Activated naive CD8-positive, alpha-beta T cell treated with anti-CD3 and anti-CD28 coated beads, Interleukin-2, amount 50 U/mL, for 16 hours (primary cell): ENCODE data around the gene LRRC4C.
"Not testable (repeated sequence)": the region's sequence is repeated elsewhere in the genome, so short reads cannot be mapped to it uniquely, and the experiment has no call there.

ENCODE experiments used
- DNase-seq: peaks from one replicate; pipeline ENCODE4 v3.0.0-alpha.2; 2020; ENCODE audit warnings: low read depth, low spot score

The LRRC4C gene

DNA sequence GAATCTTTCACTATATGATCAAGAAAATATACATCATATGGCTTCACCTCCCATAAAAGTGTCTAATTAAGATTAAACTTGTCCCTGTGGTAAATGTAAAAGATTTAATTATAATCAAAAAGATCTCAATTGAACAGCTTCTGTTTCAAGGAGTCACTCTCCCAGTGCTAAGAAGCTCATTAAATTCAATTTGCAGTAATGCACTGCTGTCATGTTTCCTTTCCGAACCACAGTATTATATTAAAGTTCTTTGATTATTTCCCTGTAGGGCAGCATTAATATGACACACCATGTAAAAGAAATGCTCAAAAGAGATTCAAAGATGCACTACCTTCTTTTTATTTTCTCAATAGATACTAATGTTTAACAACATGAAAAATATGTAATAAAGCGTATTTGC is 758.4 kb downstream of the LRRC4C start:
- no peak for DNase-seq

- no peak for DNase-seq
These were observed 769.6 kb downstream of the LRRC4C start for GRCh38 chr11:40689823-40690222.

DNA sequence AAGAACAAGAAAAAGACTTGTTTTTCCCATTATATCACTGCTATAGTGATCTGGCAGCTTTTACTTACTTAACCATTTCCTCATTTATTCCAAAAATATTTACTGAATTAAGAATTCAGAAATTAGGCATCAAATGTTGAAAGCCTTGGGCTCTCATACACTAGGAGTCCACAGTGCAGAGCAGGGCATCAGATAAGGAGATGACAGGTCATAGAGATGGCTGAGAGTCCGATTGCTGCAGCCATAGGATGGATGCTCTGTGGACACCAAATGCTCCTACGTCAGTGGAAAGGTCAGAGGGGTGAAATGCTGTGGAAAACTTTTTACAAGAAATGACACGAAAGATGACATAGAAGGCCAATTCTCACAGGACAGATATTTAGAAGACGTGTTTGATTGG is 771.1 kb downstream of the LRRC4C start:
- DNase-seq, result no peak

DNA sequence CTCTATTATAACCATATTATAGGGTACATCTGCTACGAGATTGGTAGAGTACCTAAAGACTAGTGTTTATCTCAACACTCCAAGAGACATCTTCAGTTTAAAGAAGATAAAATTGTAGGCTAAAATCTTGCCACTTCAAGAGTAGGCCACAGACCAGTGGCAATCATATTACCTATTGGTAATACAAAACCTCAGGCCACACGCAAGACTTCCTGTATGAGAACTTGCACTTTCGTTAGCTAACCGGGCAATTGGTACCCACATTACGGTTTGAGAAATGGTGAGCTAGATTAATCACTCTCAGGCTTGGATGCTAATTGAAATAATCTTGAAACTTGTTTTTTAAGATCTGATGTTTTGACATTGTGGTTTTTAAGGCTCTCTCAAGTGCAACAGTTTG is 772.7 kb downstream of the LRRC4C start:
- no peak for DNase-seq

DNA sequence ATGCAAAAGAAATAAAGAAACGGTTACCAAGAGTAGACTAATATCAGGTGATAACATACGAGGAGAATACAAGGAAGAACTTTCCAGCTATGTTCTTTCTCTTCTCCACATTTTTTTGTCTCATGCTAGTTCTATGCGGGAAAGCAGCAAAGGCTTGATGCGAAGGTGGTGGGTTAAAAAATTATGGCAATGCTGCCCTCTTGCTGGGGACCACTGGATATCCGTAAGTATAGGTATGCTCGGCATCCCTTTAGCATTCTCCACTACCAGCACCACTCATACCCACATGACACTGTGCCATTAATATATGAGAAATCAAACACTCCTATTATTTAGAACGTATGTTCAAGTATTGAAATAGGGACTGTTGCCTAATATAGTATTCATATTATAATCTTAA is 776.4 kb downstream of the LRRC4C start:
- no peak for DNase-seq

DNA sequence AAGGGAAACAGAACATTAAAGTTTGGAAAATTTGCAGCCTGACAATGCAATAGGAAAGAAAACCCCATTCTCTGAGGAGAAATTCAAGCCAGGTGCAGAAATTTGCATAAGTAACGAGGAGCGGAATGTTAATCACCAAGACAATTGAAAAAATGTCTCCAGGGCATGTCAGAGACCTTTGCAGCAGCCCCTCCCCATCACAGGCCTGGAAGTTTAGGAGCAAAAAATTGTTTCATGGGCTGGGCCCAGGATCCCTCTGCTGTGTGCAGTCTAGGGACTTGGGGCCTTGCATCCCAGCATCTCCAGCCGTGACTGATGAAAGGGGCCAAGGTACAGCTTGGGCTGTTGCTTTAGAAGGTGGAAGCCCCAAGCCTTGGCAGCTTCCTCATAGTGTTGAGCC is 780.2 kb downstream of the LRRC4C start:
- no peak for DNase-seq

GRCh38 chr11:40647295-40647694 is 812.2 kb downstream of the LRRC4C start:
- no peak for DNase-seq

DNA sequence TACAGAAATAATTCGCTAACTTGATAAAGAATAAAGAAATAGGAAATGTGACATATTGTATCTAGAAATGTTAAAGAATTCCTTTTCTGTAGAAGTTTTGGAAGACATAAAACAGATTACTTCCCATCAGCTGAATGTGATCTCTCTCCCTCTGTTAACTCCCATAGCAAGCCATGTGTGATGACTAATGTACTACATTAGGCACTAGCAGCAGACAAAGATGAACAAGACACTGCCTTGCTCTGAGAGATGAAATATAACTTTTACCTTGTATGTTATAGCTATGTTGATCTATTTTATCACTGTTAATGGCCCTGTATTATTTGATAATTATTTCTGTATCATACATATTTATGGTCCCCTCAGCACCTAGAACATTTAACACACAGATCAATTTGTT is 817.2 kb downstream of the LRRC4C start:
- no peak for DNase-seq

DNA sequence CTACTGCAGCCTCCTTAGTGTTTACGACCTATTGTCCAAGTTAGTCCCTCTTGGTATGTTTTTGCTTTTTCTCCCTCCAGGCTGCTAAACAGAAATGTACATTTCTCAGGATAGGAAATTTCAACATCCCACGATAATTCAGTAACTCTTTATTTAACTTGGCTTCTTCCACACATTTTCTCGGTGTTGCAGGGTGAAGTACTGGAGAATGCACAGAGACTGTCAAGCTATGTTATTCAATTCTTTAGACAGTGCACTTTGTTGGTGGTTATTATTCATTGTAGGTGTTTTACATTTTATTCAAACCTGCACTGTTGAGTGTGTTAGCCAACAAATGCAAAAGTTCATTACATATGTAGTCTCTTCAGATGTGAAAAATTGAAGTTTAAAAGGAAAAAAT is 839.8 kb downstream of the LRRC4C start:
- DNase-seq, result no peak

DNA sequence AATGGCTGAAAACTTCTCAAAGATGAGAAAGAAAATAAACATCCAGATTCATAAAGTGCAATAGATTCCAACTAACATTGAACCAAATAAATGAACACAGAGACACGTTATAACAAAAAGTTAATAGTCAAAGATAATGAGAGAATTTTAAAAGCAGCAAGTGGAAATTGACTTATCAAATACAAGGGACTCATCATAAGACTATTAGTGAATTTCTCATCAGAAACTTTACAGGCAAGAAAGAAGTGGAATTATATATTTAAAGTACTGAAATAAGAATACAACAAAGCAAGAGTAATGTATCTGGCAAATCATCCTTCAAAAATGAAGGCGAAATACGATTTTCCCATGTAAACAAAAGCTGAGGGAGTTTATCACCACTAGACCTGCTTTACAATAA is 852.7 kb downstream of the LRRC4C start:
- DNase-seq, result no peak

- DNase-seq, result no peak
These were observed 856.4 kb downstream of the LRRC4C start for GRCh38 chr11:40602866-40603552.

- DNase-seq, result no peak
These were observed 861.8 kb downstream of the LRRC4C start for GRCh38 chr11:40597546-40598113.

DNA sequence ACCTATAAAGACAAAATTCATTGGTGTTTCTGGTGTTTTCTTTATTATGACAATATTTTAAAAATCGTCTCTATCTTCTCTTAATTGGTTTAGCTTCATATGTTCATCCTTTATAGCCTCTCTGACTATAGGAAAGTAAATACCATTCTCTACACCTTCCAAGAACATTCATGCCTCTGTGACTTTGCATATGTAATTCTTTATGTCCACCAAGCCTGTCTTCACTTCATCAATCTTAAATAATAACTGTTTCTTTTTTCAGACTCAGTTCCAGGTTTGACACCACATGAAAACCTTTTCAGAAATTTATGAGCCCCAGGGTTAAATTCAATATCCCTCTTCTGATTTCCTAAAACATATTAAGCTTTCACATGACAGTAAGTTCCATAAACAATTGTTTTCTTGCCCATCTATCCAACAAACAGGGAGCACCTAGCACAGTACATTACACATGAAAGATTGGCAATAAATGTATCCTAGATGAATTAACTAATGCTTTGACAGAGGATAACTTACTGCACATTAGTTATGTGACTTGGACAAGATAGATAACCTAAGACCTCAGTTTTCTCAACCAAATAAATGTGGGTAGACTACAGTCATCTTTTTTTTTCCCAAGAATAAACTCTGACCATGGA is 886.1 kb downstream of the LRRC4C start:
- no peak for DNase-seq

GRCh38 chr11:40569947-40570531 is 889.4 kb downstream of the LRRC4C start:
- no peak for DNase-seq

DNA sequence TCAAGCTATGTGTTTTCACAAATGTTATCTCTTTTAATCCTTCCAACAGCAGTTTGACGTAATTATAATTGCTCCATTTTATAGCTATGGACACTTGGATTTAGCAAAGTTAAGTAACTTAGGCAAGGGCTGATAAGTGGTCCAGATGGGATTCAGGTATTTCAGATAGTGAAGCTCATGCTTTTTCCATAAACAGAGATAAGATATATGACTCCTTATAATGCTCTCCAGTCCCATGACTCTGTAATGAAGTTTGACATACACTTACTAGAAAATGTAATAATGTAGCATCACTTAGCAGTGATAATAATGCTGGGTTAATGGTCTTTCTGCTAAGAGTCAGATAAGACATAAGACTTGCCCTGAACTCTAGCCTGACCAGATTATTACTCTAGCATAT is 892.1 kb downstream of the LRRC4C start:
- no peak for DNase-seq

GRCh38 chr11:40544162-40544561 is 915.3 kb downstream of the LRRC4C start:
- DNase-seq, result no peak

DNA sequence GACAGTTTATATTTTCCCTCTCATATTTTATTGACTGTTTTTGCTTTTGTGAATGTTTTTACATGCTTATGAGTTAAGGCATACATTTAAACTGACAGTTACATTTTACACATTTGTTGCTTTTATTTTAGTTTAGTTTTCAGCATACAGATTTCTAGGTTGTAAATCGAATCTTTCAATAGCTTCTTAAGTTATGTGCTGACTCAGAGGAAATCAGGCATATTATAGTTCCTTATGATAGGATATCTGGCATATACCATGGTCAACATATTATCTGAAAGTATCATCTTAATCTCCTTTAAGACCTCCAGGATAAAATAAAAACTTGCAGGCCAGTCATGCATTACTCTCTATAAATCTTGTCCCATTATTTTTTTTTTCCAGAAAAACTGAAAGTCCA is 916.6 kb downstream of the LRRC4C start:
- DNase-seq, result no peak

GRCh38 chr11:40537734-40538133 is 921.7 kb downstream of the LRRC4C start:
- no peak for DNase-seq

DNA sequence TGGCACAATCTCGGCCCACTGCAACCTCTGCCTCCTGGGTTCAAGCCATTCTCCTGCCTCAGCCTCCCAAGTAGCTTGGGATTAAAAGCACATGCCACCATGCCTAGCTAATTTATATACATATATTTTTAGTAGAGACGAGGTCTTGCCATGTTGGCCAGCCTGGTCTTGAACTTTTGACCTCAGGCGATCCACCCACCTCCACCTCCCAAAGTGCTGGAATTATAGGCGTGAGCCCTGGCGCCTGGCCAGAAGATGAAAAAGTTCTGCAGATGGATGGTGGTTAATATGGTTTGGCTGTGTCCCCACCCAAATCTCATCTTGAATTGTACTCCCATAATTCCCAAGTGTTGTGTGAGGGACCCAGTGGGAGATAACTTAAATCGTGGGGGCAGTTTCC is 937.4 kb downstream of the LRRC4C start:
- DNase-seq, result not testable (repeated sequence)

- DNase-seq, result no peak
These were observed 942.3 kb downstream of the LRRC4C start for GRCh38 chr11:40517122-40517521.

DNA sequence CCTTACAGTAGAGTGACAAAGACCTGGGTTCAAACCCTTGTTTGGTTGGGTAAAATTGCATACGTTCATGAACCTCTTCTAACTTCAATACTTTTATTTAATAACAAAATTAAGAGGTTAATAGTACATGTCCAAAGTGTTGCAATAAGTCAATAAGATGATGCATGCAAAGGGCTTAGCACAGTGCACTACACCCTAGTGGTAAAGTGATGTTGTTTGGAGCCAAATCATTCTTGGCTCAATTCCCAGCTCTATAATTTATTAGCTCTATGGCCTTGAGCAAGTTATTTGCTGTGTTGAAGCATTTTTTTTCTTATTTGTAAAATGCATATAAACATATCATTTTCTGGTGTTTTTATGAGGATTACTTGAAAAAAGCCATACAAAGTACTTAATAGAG is 945.3 kb downstream of the LRRC4C start:
- no peak for DNase-seq

DNA sequence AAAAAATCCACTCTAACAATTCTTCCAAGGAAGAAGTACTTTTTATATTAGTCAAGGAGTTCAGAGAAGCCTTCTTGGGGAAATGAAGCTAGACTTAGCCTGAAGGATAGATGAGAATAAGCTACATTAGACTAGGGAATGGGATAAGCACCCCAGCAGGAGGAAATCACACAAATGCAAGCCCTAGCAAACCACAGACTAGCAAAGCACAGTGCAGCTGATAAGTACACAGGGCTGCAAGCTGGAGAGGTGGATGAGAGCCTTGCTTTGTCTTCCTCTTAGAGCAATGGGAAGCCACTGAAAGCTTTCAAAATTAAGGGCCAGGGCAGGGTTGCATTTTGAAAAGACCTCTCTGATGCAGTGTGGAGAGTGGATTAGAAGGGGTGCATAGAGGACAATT is 946.2 kb downstream of the LRRC4C start:
- DNase-seq, result no peak

GRCh38 chr11:40508303-40508702 is 951.1 kb downstream of the LRRC4C start:
- DNase-seq, result no peak
